ENCODE results near the gene MAPK7.

The MAPK7 gene

GRCh38 chr17:19337712-19338023 is 40.6 kb upstream of the MAPK7 start:
- no peak for DNase-seq
- Histone ChIP-seq H3K27ac (ENCODE audit: insufficient read depth in 1 of 2, low read depth in 1 of 2, low read length in 2 of 2, poor library complexity in 1 of 2, severe bottlenecking in 2 of 2) (no peak overlapping the region), H3K27me3 (replicated peaks in 2 of 5; ENCODE audit: control insufficient read depth in 4 of 5, insufficient read depth in 5 of 5, low read length in 4 of 5) (peaks cover 0 to 76% (median 28%) of the 10 kb centered on the region in 5 experiments), H3K4me3 (ENCODE audit: control insufficient read depth in 1 of 7, extremely low read depth in 1 of 7, insufficient read depth in 4 of 7, low read depth in 2 of 7, low read length in 6 of 7) (no peak overlapping the region), H3K4me1 (ENCODE audit: control extremely low read depth in 1 of 4, control insufficient read depth in 4 of 4, insufficient read depth in 4 of 4, low read length in 3 of 4) (no peaks in the 10 kb centered on the region), H3K9me3 (ENCODE audit: control extremely low read depth in 1 of 5, control insufficient read depth in 4 of 5, insufficient read depth in 2 of 5, low read depth in 1 of 5, low read length in 4 of 5) (no peaks in the 10 kb centered on the region), H3K36me3 (ENCODE audit: control insufficient read depth in 4 of 4, insufficient read depth in 4 of 4, low read length in 3 of 4) (no peaks in the 10 kb centered on the region)
- ChIA-PET CTCF (interaction anchor here (1.1 to 3.8 kb wide), 14 partner anchors 8 to 69 kb away, joined by 3 to 14 read pairs (median 6); no protein-coding TSS in a partner anchor), POLR2A (interaction anchor here (1.0 kb wide), 1 partner anchor 31 kb away, joined by 5 read pairs; no protein-coding TSS in a partner anchor)
- 100% methylated on average over 2 of the region's 2 CpGs for WGBS (ENCODE audit: insufficient coverage)

- WGBS (ENCODE audit: insufficient coverage): 60% methylated on average over 7 of the region's 7 CpGs
These were observed 40.0 kb upstream of the MAPK7 start for GRCh38 chr17:19338031-19338990.

GRCh38 chr17:19339341-19339815 is 38.9 kb upstream of the MAPK7 start:
- POLR2A ChIA-PET: no interaction called here
- WGBS (ENCODE audit: insufficient coverage): 100% methylated on average over 1 of the region's 2 CpGs
- CTCF ChIA-PET: interaction anchor here (1.0 to 3.8 kb wide), 10 partner anchors 10 to 40 kb away, joined by 3 to 14 read pairs (median 5); no protein-coding TSS in a partner anchor
- H3K27me3 ChIP-seq (replicated peaks in 2 of 5; ENCODE audit: control insufficient read depth in 4 of 5, insufficient read depth in 5 of 5, low read length in 4 of 5): peaks cover 0 to 71% (median 26%) of the 10 kb centered on the region in 5 experiments
- H3K36me3 ChIP-seq (ENCODE audit: control insufficient read depth in 4 of 4, insufficient read depth in 4 of 4, low read length in 3 of 4): no peaks in the 10 kb centered on the region
- H3K4me3 ChIP-seq (ENCODE audit: control insufficient read depth in 1 of 7, extremely low read depth in 1 of 7, insufficient read depth in 4 of 7, low read depth in 2 of 7, low read length in 6 of 7): no peak overlapping the region
- no peaks in the 10 kb centered on the region for H3K9me3 ChIP-seq (ENCODE audit: control extremely low read depth in 1 of 5, control insufficient read depth in 4 of 5, insufficient read depth in 2 of 5, low read depth in 1 of 5, low read length in 4 of 5)
- H3K4me1 ChIP-seq (ENCODE audit: control extremely low read depth in 1 of 4, control insufficient read depth in 4 of 4, insufficient read depth in 4 of 4, low read length in 3 of 4): no peaks in the 10 kb centered on the region
- no peak for DNase-seq
- no peak overlapping the region for H3K27ac ChIP-seq (ENCODE audit: insufficient read depth in 1 of 2, low read depth in 1 of 2, low read length in 2 of 2, poor library complexity in 1 of 2, severe bottlenecking in 2 of 2)

More at GRCh38 chr17:19338031-19338990, 40.0 kb upstream of the MAPK7 start:
- no peak overlapping the region for H3K27ac ChIP-seq (ENCODE audit: insufficient read depth in 1 of 2, low read depth in 1 of 2, low read length in 2 of 2, poor library complexity in 1 of 2, severe bottlenecking in 2 of 2)
- no peaks in the 10 kb centered on the region for H3K4me1 ChIP-seq (ENCODE audit: control extremely low read depth in 1 of 4, control insufficient read depth in 4 of 4, insufficient read depth in 4 of 4, low read length in 3 of 4)
- H3K4me3 ChIP-seq (ENCODE audit: control insufficient read depth in 1 of 7, extremely low read depth in 1 of 7, insufficient read depth in 4 of 7, low read depth in 2 of 7, low read length in 6 of 7): no peak overlapping the region
- H3K27me3 ChIP-seq (replicated peaks in 2 of 5; ENCODE audit: control insufficient read depth in 4 of 5, insufficient read depth in 5 of 5, low read length in 4 of 5): peaks cover 0 to 79% (median 28%) of the 10 kb centered on the region in 5 experiments
- no peaks in the 10 kb centered on the region for H3K9me3 ChIP-seq (ENCODE audit: control extremely low read depth in 1 of 5, control insufficient read depth in 4 of 5, insufficient read depth in 2 of 5, low read depth in 1 of 5, low read length in 4 of 5)
- ChIA-PET POLR2A (interaction anchor here (1.0 kb wide), 1 partner anchor 32 kb away, joined by 5 read pairs; no protein-coding TSS in a partner anchor), CTCF (interaction anchor here (0.9 to 3.8 kb wide), 18 partner anchors 9 to 69 kb away, joined by 3 to 14 read pairs (median 4); no protein-coding TSS in a partner anchor)
- no peaks in the 10 kb centered on the region for H3K36me3 ChIP-seq (ENCODE audit: control insufficient read depth in 4 of 4, insufficient read depth in 4 of 4, low read length in 3 of 4)
- DNase-seq: peak; percentile 78 to 90 (median 85)

- DNase-seq: no peak
- Histone ChIP-seq H3K36me3 (ENCODE audit: control insufficient read depth in 4 of 4, insufficient read depth in 4 of 4, low read length in 3 of 4) (no peaks in the 10 kb centered on the region), H3K9me3 (ENCODE audit: control extremely low read depth in 1 of 5, control insufficient read depth in 4 of 5, insufficient read depth in 2 of 5, low read depth in 1 of 5, low read length in 4 of 5) (no peaks in the 10 kb centered on the region), H3K4me3 (ENCODE audit: control insufficient read depth in 1 of 7, extremely low read depth in 1 of 7, insufficient read depth in 4 of 7, low read depth in 2 of 7, low read length in 6 of 7) (no peak overlapping the region), H3K27ac (ENCODE audit: insufficient read depth in 1 of 2, low read depth in 1 of 2, low read length in 2 of 2, poor library complexity in 1 of 2, severe bottlenecking in 2 of 2) (no peak overlapping the region), H3K4me1 (ENCODE audit: control extremely low read depth in 1 of 4, control insufficient read depth in 4 of 4, insufficient read depth in 4 of 4, low read length in 3 of 4) (no peaks in the 10 kb centered on the region), H3K27me3 (replicated peaks in 2 of 5; ENCODE audit: control insufficient read depth in 4 of 5, insufficient read depth in 5 of 5, low read length in 4 of 5) (peaks cover 0 to 63% (median 24%) of the 10 kb centered on the region in 5 experiments)
- ChIA-PET CTCF (interaction anchor here (0.7 to 3.8 kb wide), 2 partner anchors 22 to 30 kb away, joined by 4 to 13 read pairs; partner anchors contain the start of gene B9D1), POLR2A (no interaction called here)
- WGBS (ENCODE audit: insufficient coverage): 79% methylated on average over 6 of the region's 7 CpGs
These were observed 37.1 kb upstream of the MAPK7 start for GRCh38 chr17:19341211-19341631.

- POLR2A ChIA-PET: no interaction called here
These were observed 36.4 kb upstream of the MAPK7 start for GRCh38 chr17:19341641-19342610.

GRCh38 chr17:19342611-19343255 is 35.6 kb upstream of the MAPK7 start:
- WGBS (ENCODE audit: insufficient coverage): 85% methylated on average over 3 of the region's 7 CpGs
- ChIA-PET POLR2A (no interaction called here), CTCF (interaction anchor here (1.8 kb wide), 1 partner anchor 21 kb away, joined by 6 read pairs; no protein-coding TSS in a partner anchor)
- H3K9me3 ChIP-seq (ENCODE audit: control extremely low read depth in 1 of 5, control insufficient read depth in 4 of 5, insufficient read depth in 2 of 5, low read depth in 1 of 5, low read length in 4 of 5): no peaks in the 10 kb centered on the region
- no peak overlapping the region for H3K4me3 ChIP-seq (ENCODE audit: control insufficient read depth in 1 of 7, extremely low read depth in 1 of 7, insufficient read depth in 4 of 7, low read depth in 2 of 7, low read length in 6 of 7)
- DNase-seq: no peak
- no peak overlapping the region for H3K27ac ChIP-seq (ENCODE audit: insufficient read depth in 1 of 2, low read depth in 1 of 2, low read length in 2 of 2, poor library complexity in 1 of 2, severe bottlenecking in 2 of 2)
- H3K36me3 ChIP-seq (ENCODE audit: control insufficient read depth in 4 of 4, insufficient read depth in 4 of 4, low read length in 3 of 4): no peaks in the 10 kb centered on the region
- peaks cover 0 to 48% (median 19%) of the 10 kb centered on the region in 5 experiments for H3K27me3 ChIP-seq (replicated peaks in 2 of 5; ENCODE audit: control insufficient read depth in 4 of 5, insufficient read depth in 5 of 5, low read length in 4 of 5)
- H3K4me1 ChIP-seq (ENCODE audit: control extremely low read depth in 1 of 4, control insufficient read depth in 4 of 4, insufficient read depth in 4 of 4, low read length in 3 of 4): no peaks in the 10 kb centered on the region

More at GRCh38 chr17:19341641-19342610, 36.4 kb upstream of the MAPK7 start:
- Histone ChIP-seq H3K4me1 (ENCODE audit: control extremely low read depth in 1 of 4, control insufficient read depth in 4 of 4, insufficient read depth in 4 of 4, low read length in 3 of 4) (no peaks in the 10 kb centered on the region), H3K36me3 (ENCODE audit: control insufficient read depth in 4 of 4, insufficient read depth in 4 of 4, low read length in 3 of 4) (no peaks in the 10 kb centered on the region), H3K9me3 (ENCODE audit: control extremely low read depth in 1 of 5, control insufficient read depth in 4 of 5, insufficient read depth in 2 of 5, low read depth in 1 of 5, low read length in 4 of 5) (no peaks in the 10 kb centered on the region), H3K4me3 (ENCODE audit: control insufficient read depth in 1 of 7, extremely low read depth in 1 of 7, insufficient read depth in 4 of 7, low read depth in 2 of 7, low read length in 6 of 7) (no peak overlapping the region), H3K27me3 (replicated peaks in 2 of 5; ENCODE audit: control insufficient read depth in 4 of 5, insufficient read depth in 5 of 5, low read length in 4 of 5) (peaks cover 0 to 56% (median 27%) of the 10 kb centered on the region in 5 experiments), H3K27ac (ENCODE audit: insufficient read depth in 1 of 2, low read depth in 1 of 2, low read length in 2 of 2, poor library complexity in 1 of 2, severe bottlenecking in 2 of 2) (no peak overlapping the region)
- WGBS (ENCODE audit: insufficient coverage): 91% methylated on average over 19 of the region's 20 CpGs
- DNase-seq: no peak
- CTCF ChIA-PET: interaction anchor here (0.7 to 1.8 kb wide), 2 partner anchors 20 to 21 kb away, joined by 4 to 6 read pairs; partner anchors contain the start of gene B9D1
